Left forelimb (tissue), 1 donor: Measurements from ENCODE around the gene TROAP.
A peak's percentile ranks its signal among the peaks of the same experiment; 100 is the strongest.
"Not testable (repeated sequence)": the region's sequence is repeated elsewhere in the genome, so short reads cannot be mapped to it uniquely, and the experiment has no call there.

Experiments
- DNase-seq: peaks from one replicate; pipeline ENCODE4 v3.0.0-alpha.2; 2018; ENCODE audit warnings: low spot score

The TROAP gene

DNA sequence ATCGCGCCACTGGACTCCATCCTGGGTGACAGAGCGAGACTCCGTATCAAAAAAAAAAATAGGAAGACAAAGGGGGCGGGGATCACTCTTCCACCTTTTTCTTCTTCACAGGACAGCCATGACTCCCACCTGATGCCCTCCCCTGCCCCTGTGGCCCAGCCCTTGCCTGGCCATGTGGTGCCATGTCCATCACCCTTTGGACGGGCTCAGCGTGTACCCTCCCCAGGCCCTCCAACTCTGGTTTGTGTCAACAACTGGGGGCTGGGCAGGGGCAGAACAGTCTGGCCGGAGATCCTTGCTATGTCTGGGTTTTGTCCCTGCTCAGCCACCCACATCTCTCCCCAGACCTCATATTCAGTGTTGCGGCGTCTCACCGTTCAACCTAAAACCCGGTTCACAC, 5.8 kb downstream of the TROAP start:
- no peak for DNase-seq

DNA sequence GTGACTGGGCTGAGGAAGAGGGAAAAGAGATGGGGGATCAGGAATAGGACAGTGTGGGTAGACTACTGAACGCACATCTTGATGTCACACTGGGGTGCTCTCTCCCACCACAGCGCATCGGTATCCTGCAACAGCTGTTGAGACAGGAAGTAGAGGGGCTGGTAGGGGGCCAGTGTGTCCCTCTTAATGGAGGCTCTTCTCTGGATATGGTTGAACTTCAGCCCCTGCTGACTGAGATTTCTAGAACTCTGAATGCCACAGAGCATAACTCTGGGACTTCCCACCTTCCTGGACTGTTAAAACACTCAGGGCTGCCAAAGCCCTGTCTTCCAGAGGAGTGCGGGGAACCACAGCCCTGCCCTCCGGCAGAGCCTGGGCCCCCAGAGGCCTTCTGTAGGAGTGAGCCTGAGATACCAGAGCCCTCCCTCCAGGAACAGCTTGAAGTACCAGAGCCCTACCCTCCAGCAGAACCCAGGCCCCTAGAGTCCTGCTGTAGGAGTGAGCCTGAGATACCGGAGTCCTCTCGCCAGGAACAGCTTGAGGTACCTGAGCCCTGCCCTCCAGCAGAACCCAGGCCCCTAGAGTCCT, 7.1 kb downstream of the TROAP start:
- DNase-seq: no peak

- no peak for DNase-seq
Observed at GRCh38 chr12:49330631-49331379, 7.8 kb downstream of the TROAP start.

- no peak for DNase-seq
Observed at GRCh38 chr12:49331380-49332222, 8.5 kb downstream of the TROAP start.

DNA sequence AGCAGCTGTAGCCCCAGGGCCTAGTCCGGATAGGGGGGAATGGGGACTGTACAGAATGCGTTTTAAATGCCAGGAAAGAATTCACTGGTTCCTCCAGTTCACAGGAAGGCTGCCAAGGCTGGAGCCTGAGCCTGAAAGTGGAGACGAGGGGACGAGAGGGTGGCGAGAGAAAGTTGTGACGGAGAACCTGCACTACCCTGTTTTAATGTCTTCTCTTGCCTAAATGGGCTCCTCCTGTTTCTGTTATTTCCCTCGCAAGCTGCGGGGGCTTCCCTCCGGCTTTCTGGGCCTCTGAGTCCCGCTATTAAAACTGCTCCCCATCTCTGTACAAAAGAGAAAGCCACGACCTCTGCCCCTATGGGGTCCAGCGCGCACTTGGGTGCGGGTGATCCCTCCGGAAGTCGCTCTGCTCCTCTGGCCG, 9.4 kb downstream of the TROAP start:
- no peak for DNase-seq

- DNase-seq: no peak
Observed at GRCh38 chr12:49332891-49333371, 9.9 kb downstream of the TROAP start.

- not testable (repeated sequence) for DNase-seq
Observed at GRCh38 chr12:49333778-49334177, 10.7 kb downstream of the TROAP start.

- no peak for DNase-seq
Observed at GRCh38 chr12:49334226-49334625, 11.2 kb downstream of the TROAP start.

- DNase-seq: no peak
Observed at GRCh38 chr12:49334681-49335080, 11.6 kb downstream of the TROAP start.

DNA sequence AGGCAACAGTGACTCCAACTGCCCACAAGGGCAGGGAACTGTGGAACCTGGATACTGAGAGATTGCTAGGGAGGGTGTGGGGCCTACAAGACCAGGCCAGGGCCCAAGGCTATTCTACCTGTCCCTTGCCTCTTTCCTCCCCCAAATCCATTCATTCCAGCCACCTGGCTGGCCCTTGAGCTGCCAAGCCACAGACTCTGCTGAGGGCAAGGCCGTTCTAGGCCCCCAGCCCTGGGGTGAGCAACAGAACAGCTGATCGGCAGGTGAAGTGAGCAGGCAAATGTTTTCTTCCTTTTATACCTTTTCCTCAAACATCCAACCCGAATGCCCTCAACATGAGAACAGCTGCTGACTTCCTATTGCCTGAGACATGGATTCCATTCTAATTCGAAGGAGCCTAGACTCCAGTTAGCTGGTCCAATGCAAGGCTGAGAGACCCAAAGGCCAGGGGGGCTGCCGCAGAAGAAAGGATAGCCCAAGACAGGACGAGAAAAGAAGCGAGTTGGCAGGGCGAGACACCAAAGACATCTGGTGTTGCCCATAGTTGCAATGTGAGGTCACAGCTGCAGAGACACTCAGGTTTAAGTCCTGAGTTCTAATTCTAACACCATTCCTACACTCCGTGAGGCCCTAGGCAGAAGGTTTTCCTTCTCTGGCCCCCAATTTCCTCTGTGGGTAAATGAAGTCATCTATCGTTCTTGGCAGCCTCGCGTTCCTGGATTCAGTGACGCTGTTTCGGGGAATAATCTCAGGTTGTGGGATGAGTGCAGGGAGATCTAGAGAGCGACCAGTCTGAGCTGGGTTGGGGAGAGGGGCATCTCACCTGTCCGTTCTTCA, 12.3 kb downstream of the TROAP start:
- no peak for DNase-seq

DNA sequence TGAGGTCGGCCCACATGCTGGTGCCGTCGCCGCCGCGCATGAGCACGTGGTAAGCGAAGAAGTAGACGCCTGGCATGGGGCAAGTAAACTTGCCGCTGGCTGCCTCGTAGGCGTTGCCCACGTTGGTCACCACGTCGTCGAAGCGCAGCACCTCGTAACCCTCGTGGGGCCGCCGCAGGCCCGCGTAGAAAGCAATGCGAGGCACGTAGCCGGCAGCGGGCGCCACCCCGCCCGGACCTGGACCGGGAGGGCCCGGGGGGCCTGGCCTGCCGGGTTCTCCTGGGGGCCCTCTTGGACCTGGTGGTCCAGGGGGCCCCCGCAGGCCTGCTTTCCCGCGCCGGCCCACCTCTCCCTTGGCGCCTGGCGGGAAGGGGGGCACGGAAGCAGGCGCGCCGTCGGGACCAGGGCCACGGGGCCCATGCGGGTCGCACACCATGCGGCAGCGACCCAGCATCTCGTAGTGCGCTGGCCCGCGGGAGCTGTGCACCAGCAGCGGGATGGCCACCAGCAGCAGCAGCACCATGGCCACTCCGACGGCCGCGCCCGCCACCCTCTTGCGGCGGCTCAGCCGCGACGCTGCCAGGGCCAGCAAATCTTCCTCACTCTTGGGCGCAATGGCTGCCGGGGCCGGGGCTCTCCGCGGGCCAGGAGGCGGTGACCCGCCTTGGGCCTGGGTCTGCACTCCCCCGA, 13.0 kb downstream of the TROAP start:
- DNase-seq: no peak

GRCh38 chr12:49336645-49337584, 13.9 kb downstream of the TROAP start, which contains the start of gene C1QL4:
Gene C1QL4, minus strand, starts transcription at chr12:49337188. Its CDS starts 711 bp downstream, at chr12:49336477.
- peak; percentile 92 for DNase-seq

DNA sequence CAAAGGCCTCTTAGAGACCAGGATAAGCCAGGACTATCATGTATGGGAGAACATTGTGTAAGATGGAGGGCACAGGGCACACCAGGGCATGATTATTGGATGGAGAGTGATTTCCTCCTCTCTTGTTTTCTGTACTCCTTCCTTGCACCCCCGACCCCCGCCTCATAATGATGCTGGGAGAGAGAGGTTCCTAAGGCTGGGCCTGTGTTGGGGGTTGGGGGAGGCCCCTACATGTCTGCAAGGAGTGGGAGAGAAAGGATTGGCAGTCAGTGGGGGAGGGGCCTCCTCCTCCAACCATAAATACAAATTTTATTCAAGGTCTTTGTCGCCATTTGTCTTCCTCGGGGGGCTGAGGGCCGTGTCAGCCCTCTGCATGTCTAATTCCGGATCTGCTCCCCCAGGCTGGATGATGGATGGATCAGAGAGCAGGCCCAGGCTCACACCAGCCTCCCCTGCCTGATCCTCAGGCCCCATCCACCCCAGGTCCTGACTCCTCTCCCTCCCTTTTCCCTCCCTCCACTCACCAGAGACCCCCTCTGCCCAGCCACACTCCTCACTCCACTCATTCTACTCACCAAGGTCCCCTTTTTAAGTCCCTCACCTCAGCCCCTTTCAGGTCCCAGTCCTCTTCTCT, 15.9 kb downstream of the TROAP start:
- DNase-seq: no peak

- DNase-seq: no peak
Observed at GRCh38 chr12:49339464-49339861, 16.4 kb downstream of the TROAP start.

DNA sequence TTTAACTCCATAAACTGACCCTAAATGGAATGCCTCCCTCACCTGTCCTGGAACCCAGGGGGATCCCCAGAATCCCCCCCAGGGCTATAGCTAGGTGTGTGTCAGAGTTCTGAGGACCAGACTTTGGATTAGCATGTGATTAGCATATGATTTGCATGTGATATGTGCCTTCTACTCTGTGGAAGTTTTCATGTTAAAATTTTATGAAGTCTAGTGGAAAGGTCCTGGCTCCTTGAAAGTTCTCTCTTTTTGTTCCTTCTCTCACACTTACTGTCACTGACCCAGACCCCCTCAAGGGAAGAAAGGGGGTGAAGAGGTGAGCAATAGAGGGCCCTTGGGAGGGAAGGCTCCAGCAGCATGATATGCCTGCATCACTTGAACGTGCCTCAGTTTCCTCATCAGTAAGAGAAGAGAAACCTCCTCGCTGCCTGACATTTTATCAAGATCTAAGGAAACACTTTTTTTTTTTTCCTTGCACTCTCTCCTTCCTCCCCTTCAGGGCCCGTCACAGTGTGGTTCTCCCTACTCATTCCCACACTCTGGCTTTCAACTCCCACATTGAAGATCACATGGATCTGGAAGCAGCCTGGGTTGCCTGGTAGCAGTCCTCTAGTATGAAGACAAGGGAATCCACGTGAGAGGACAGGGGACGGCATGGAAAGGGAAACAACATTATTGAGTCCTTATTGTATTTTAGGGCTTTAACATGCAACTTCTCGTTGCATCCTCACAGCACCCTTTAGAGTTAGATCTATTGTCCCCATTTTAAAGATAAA, 17.2 kb downstream of the TROAP start:
- no peak for DNase-seq

- DNase-seq: no peak
Observed at GRCh38 chr12:49340971-49341776, 18.1 kb downstream of the TROAP start.

GRCh38 chr12:49341777-49342065, 18.7 kb downstream of the TROAP start:
- no peak for DNase-seq
